K562 (cell line): ENCODE data around the gene WDR86. TPM values are rescaled to one million over a fixed set of nuclear protein-coding genes. Genes with fewer than 3 reads are reported as not detected.

Experiments used
- ATAC-seq: fragments of 200-7000 bp; cut with Tn5 transposase; 3 replicates; pipeline ENCODE4 v1.9.1; 2020; ENCODE audit warnings: moderate library complexity
- BruUV-seq: library from RNA; stranded (reverse); fragments of 400-500 nt; replicated peaks from 2 replicates; lab custom pipeline; 2021; lab: Mats Ljungman, UMichigan
- CTCF ChIA-PET: fragments of 300-600 bp; formaldehyde crosslinking; extraction: SDS; loops from one replicate; lab custom pipeline; 2021; ENCODE audit warnings: low intra/inter-chr PET ratio; lab: Yijun Ruan, JAX
- POLR2A ChIA-PET: fragments of 300-600, 350-650 bp; sonication (Branson Sonifier 250); formaldehyde crosslinking; extraction: SDS; loops from one replicate; lab custom pipeline; 2021; ENCODE audit warnings: antibody characterized with exemption, inconsistent platforms; lab: Yijun Ruan, JAX
- DNase-seq, 4 experiments: peaks; one replicate each; pipeline versions ENCODE4 v3.0.0 to v3.0.0-alpha.2; 2011 to 2018; ENCODE audit warnings: low spot score in 3 of 4, mixed read lengths in 3 of 4; ENCODE audit errors: extremely low read depth in 1 of 4
- FAIRE-seq: peaks from 2 replicates; lab custom pipeline; 2011; peaks lifted over from hg19 to GRCh38; lab: Jason Lieb, UNC
- H2AFZ ChIP-seq: 2 replicates; pipeline ENCODE4 v1.6.0; 2011; ENCODE audit warnings: low read depth, low read length, control low read depth, inconsistent platforms
- H3K27ac ChIP-seq: fragments of 200-600 bp; 3 replicates; pipeline ENCODE4 v1.8.0; 2011; ENCODE audit warnings: low read depth, mild to moderate bottlenecking, control low read depth, inconsistent platforms, low read length, moderate library complexity, mixed read lengths; ENCODE audit errors: extremely low read depth
- H3K27me3 ChIP-seq, 2 experiments: fragments of 300-600 bp in 1 of 2; 2 replicates in 1 of 2; 3 replicates in 1 of 2; pipeline versions ENCODE4 v1.6.0 to v1.8.0; 2011; ENCODE audit warnings: inconsistent platforms in 2 of 2, low read length in 2 of 2, mild to moderate bottlenecking in 1 of 2, mixed read lengths in 1 of 2, moderate library complexity in 1 of 2; ENCODE audit not compliant: control insufficient read depth in 2 of 2, insufficient read depth in 2 of 2
- H3K36me3 ChIP-seq: fragments of 300-600 bp; 3 replicates; pipeline ENCODE4 v1.8.0; 2011; ENCODE audit warnings: mild to moderate bottlenecking, low read length, inconsistent platforms; ENCODE audit not compliant: control insufficient read depth, insufficient read depth
- H3K4me1 ChIP-seq, 2 experiments: fragments of 200-600 bp in 1 of 2; replicated peaks in 1 of 2; 2 replicates in 1 of 2; 3 replicates in 1 of 2; pipeline versions ENCODE4 v1.5.1 to v1.8.0; 2011; ENCODE audit warnings: inconsistent platforms in 2 of 2, low read length in 2 of 2, mild to moderate bottlenecking in 1 of 2, mixed read lengths in 1 of 2, moderate library complexity in 1 of 2; ENCODE audit not compliant: control insufficient read depth in 2 of 2, insufficient read depth in 2 of 2
- H3K4me2 ChIP-seq: 2 replicates; pipeline ENCODE4 v1.6.1; 2011; ENCODE audit warnings: low read length, control low read depth, inconsistent platforms, mixed read lengths; ENCODE audit not compliant: insufficient read depth
- H3K4me3 ChIP-seq: fragments of 200-600 bp; sonication (generic), shearing (Covaris generic); 2 replicates; pipeline ENCODE4 v1.5.1; 2016; ENCODE audit warnings: control low read depth, inconsistent platforms
- H3K79me2 ChIP-seq: fragments of 200-600 bp; 3 replicates; pipeline ENCODE4 v1.8.0; 2011; ENCODE audit warnings: low read length, inconsistent platforms; ENCODE audit not compliant: control insufficient read depth, insufficient read depth
- H3K9ac ChIP-seq, 2 experiments: 2 replicates each; pipeline versions ENCODE4 v1.6.0 to v1.6.1; 2011; ENCODE audit warnings: low read depth in 2 of 2, low read length in 2 of 2, control low read depth in 1 of 2, inconsistent platforms in 1 of 2, mild to moderate bottlenecking in 1 of 2, mixed read lengths in 1 of 2; ENCODE audit not compliant: insufficient read depth in 1 of 2
- H3K9me1 ChIP-seq: one replicate; pipeline ENCODE4 v1.6.0; 2011; ENCODE audit warnings: inconsistent platforms, mild to moderate bottlenecking, low read length, moderate library complexity; ENCODE audit not compliant: control insufficient read depth, insufficient read depth
- H3K9me3 ChIP-seq: replicated peaks from 2 replicates; pipeline ENCODE4 v1.5.1; 2011; ENCODE audit warnings: low read depth, low read length, inconsistent platforms; ENCODE audit not compliant: control insufficient read depth, insufficient read depth
- H4K20me1 ChIP-seq: replicated peaks from 2 replicates; pipeline ENCODE4 v1.6.1; 2011; ENCODE audit warnings: low read length, inconsistent platforms, mixed read lengths; ENCODE audit not compliant: control insufficient read depth, insufficient read depth
- ADNP ChIP-seq: fragments of 200-800 bp; sonication (Bioruptor generic); IDR thresholded peaks from 2 replicates; pipeline ENCODE4 v1.6.1; 2016; ENCODE audit warnings: missing genetic modification characterization, missing compliant biosample characterization
- CHD4 ChIP-seq: fragments of 200-600 bp; sonication (generic); IDR thresholded peaks from 3 replicates; pipeline ENCODE4 v1.6.1; 2012; ENCODE audit warnings: low read depth, mild to moderate bottlenecking, mixed read lengths, low read length, inconsistent platforms; ENCODE audit not compliant: insufficient read depth, insufficient replicate concordance, poor library complexity, severe bottlenecking
- DPF2 ChIP-seq: fragments of 450-650 bp; IDR thresholded peaks from 2 replicates; pipeline ENCODE4 v1.6.1; 2016
- ERF ChIP-seq: fragments of 450-650 bp; formaldehyde crosslinking; IDR thresholded peaks from 2 replicates; pipeline ENCODE4 v1.4.0; 2020; ENCODE audit warnings: mild to moderate bottlenecking, mixed read lengths
- MCM7 ChIP-seq, 2 experiments: fragments of 450-650 bp; IDR thresholded peaks; 2 replicates each; pipeline ENCODE4 v1.6.1; 2016 to 2018
- PHF8 ChIP-seq: fragments of 200-600 bp; sonication (generic); IDR thresholded peaks from 2 replicates; pipeline ENCODE4 v1.6.1; 2012; ENCODE audit warnings: mixed run types, mild to moderate bottlenecking, inconsistent platforms, low read length, moderate library complexity, borderline replicate concordance
- POLR2B ChIP-seq: fragments of 450-650 bp; IDR thresholded peaks from 2 replicates; pipeline ENCODE4 v1.6.1; 2018; ENCODE audit warnings: low read depth; ENCODE audit not compliant: partially characterized antibody
- ZC3H8 ChIP-seq: fragments of 450-650 bp; IDR thresholded peaks from 2 replicates; pipeline ENCODE4 v1.6.1; 2017
- ZNF263 ChIP-seq: sonication (generic); formaldehyde crosslinking; IDR thresholded peaks from 2 replicates; pipeline ENCODE4 v1.8.0; 2022; ENCODE audit warnings: mild to moderate bottlenecking, missing genetic modification reagents, borderline replicate concordance
- ZSCAN29 ChIP-seq: fragments of 450-650 bp; IDR thresholded peaks from 2 replicates; pipeline ENCODE4 v1.6.1; 2017
- WGBS: fragments of 100-300 bp; shearing (Covaris generic); methylation state at CpG from one replicate; pipeline ENCODE4 v1.1.6; 2016; ENCODE audit warnings: low coverage, mixed read lengths; ENCODE audit not compliant: insufficient coverage; ENCODE audit errors: missing lambda C conversion rate; 5-methylcytosine and 5-hydroxymethylcytosine counted together
- in situ Hi-C: fragments of 300-500 bp; cut with MboI; formaldehyde crosslinking; loops from 4 replicates; pipeline ENCODE4 v1.15.0; 2018; ENCODE audit warnings: inconsistent platforms, mixed read lengths
- intact Hi-C: fragments of 100-400 bp; cut with micrococcal nuclease; formaldehyde crosslinking; loops from 2 replicates; pipeline ENCODE4 v1.14.2; 2022
- polyA plus RNA-seq, 8 experiments: library from polyadenylated mRNA; depleted of rRNA in 4 of 8; stranded (reverse) in 5 of 8; unstranded in 3 of 8; fragments of >200 nt; fragmentation: Nextera tagmentation in 2 of 8; fragmentation: Illumina TruSeq in 1 of 8; extraction: Ambion mirVana in 2 of 8; extraction: Trizol in 1 of 8; gene quantifications; 2 replicates each; pipeline versions ENCODE4 v1.2.1 to v1.2.3, GENCODE V29; 2011 to 2014; ENCODE audit warnings: inconsistent platforms in 1 of 8, missing spikeins in 1 of 8
- total RNA-seq, 7 experiments: library from RNA; depleted of rRNA in 6 of 7; stranded (reverse); fragments of >200 nt in 6 of 7; fragmentation: Illumina TruSeq in 2 of 7; extraction: Trizol in 2 of 7; gene quantifications; 2 replicates each; pipeline versions ENCODE4 v1.2.1 to v1.2.3, GENCODE V29; 2011 to 2021; ENCODE audit warnings: low replicate concordance in 1 of 7
- TF ChIP-seq, protein P1 (sequence below): sonication (generic); formaldehyde crosslinking; IDR thresholded peaks from 2 replicates; pipeline ENCODE4 v1.8.0; 2022; ENCODE audit warnings: missing genetic modification reagents, mild to moderate bottlenecking, borderline replicate concordance
- TF ChIP-seq, protein P2 (sequence below): sonication (generic); formaldehyde crosslinking; IDR thresholded peaks from 2 replicates; pipeline ENCODE4 v1.5.0; 2020; ENCODE audit warnings: missing genetic modification reagents
- TF ChIP-seq, protein P3 (sequence below): sonication (generic); formaldehyde crosslinking; IDR thresholded peaks from 2 replicates; pipeline ENCODE4 v1.8.0; 2022; ENCODE audit warnings: mild to moderate bottlenecking, missing genetic modification reagents
- TF ChIP-seq, protein P4 (sequence below): sonication (generic); formaldehyde crosslinking; IDR thresholded peaks from 2 replicates; pipeline ENCODE4 v1.8.1; 2023; ENCODE audit warnings: missing genetic modification reagents, mild to moderate bottlenecking, borderline replicate concordance

Gene WDR86
- total and polyA plus RNA-seq, 9 of the 15 experiments (the other 6 are each of a cell fraction or from before 2014, with no cell fraction given), result 0.24 TPM; not detected in 8

DNA sequence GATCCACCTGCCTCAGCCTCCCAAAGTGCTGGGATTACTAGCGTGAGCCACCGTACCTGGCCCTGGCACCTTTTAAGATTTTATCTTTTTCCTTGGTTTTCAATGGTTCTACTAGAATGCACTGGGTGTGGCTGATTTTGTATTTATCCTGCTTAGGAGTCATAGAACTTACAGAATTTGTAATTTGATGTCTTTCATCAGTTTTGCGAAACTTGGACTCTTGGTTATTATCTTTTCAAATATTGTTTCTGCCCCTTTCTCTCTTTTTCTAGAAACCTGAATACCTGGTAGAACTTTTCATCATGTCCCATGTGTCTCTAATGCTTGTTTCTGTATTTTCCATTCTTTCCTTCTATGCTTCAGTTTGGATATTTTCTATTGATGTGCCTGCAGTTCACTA lies 71.0 kb downstream of the WDR86 start:
- BruUV-seq, result no TSS peak
- DNase-seq (no peak), FAIRE-seq (no peak), ATAC-seq (no peak)
- POLR2A ChIA-PET, result interaction anchor here (0.6 kb wide), 1 partner anchor 225 kb away, joined by 3 read pairs; no protein-coding TSS in a partner anchor
- H3K9me1 ChIP-seq, result no peaks in the 10 kb centered on the region
- H3K4me1 ChIP-seq, result peaks cover 5 to 9% of the 10 kb centered on the region in 2 experiments; a peak in 3 of 5 replicates
- no peaks in the 10 kb centered on the region for H4K20me1 ChIP-seq
- intact Hi-C loops (no loop called here), in situ Hi-C loops (no loop called here)
- H3K79me2 ChIP-seq, result peaks cover 21% of the 10 kb centered on the region
- WGBS, result 17% methylated on average over 3 of the region's 3 CpGs
- no peak overlapping the region for H3K9ac ChIP-seq
- no peak overlapping the region for H3K4me2 ChIP-seq
- CTCF ChIA-PET, result no interaction called here
- no peaks in the 10 kb centered on the region for H3K9me3 ChIP-seq
- H3K27me3 ChIP-seq, result peaks cover 11 to 22% of the 10 kb centered on the region in 2 experiments
- no peak overlapping the region for H3K27ac ChIP-seq
- no peak overlapping the region for H3K4me3 ChIP-seq
- H3K36me3 ChIP-seq, result peaks cover 8% of the 10 kb centered on the region; the same call in 1 of the 3 replicates
- no peak overlapping the region for H2AFZ ChIP-seq
- no peak for TF ChIP-seq CHD4
- TF ChIP-seq, protein P1, sequence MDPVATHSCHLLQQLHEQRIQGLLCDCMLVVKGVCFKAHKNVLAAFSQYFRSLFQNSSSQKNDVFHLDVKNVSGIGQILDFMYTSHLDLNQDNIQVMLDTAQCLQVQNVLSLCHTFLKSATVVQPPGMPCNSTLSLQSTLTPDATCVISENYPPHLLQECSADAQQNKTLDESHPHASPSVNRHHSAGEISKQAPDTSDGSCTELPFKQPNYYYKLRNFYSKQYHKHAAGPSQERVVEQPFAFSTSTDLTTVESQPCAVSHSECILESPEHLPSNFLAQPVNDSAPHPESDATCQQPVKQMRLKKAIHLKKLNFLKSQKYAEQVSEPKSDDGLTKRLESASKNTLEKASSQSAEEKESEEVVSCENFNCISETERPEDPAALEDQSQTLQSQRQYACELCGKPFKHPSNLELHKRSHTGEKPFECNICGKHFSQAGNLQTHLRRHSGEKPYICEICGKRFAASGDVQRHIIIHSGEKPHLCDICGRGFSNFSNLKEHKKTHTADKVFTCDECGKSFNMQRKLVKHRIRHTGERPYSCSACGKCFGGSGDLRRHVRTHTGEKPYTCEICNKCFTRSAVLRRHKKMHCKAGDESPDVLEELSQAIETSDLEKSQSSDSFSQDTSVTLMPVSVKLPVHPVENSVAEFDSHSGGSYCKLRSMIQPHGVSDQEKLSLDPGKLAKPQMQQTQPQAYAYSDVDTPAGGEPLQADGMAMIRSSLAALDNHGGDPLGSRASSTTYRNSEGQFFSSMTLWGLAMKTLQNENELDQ, result no peak
- TF ChIP-seq, protein P2, sequence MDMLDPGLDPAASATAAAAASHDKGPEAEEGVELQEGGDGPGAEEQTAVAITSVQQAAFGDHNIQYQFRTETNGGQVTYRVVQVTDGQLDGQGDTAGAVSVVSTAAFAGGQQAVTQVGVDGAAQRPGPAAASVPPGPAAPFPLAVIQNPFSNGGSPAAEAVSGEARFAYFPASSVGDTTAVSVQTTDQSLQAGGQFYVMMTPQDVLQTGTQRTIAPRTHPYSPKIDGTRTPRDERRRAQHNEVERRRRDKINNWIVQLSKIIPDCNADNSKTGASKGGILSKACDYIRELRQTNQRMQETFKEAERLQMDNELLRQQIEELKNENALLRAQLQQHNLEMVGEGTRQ (CRISPR knock-in tag), result no peak
- no peak for TF ChIP-seq ZNF263 (CRISPR knock-in tag)
- TF ChIP-seq, protein P3, sequence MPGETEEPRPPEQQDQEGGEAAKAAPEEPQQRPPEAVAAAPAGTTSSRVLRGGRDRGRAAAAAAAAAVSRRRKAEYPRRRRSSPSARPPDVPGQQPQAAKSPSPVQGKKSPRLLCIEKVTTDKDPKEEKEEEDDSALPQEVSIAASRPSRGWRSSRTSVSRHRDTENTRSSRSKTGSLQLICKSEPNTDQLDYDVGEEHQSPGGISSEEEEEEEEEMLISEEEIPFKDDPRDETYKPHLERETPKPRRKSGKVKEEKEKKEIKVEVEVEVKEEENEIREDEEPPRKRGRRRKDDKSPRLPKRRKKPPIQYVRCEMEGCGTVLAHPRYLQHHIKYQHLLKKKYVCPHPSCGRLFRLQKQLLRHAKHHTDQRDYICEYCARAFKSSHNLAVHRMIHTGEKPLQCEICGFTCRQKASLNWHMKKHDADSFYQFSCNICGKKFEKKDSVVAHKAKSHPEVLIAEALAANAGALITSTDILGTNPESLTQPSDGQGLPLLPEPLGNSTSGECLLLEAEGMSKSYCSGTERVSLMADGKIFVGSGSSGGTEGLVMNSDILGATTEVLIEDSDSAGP (CRISPR knock-in tag), result no peak
- no peak for TF ChIP-seq POLR2B
- no peak for TF ChIP-seq ADNP (tag)
- TF ChIP-seq, protein P4, sequence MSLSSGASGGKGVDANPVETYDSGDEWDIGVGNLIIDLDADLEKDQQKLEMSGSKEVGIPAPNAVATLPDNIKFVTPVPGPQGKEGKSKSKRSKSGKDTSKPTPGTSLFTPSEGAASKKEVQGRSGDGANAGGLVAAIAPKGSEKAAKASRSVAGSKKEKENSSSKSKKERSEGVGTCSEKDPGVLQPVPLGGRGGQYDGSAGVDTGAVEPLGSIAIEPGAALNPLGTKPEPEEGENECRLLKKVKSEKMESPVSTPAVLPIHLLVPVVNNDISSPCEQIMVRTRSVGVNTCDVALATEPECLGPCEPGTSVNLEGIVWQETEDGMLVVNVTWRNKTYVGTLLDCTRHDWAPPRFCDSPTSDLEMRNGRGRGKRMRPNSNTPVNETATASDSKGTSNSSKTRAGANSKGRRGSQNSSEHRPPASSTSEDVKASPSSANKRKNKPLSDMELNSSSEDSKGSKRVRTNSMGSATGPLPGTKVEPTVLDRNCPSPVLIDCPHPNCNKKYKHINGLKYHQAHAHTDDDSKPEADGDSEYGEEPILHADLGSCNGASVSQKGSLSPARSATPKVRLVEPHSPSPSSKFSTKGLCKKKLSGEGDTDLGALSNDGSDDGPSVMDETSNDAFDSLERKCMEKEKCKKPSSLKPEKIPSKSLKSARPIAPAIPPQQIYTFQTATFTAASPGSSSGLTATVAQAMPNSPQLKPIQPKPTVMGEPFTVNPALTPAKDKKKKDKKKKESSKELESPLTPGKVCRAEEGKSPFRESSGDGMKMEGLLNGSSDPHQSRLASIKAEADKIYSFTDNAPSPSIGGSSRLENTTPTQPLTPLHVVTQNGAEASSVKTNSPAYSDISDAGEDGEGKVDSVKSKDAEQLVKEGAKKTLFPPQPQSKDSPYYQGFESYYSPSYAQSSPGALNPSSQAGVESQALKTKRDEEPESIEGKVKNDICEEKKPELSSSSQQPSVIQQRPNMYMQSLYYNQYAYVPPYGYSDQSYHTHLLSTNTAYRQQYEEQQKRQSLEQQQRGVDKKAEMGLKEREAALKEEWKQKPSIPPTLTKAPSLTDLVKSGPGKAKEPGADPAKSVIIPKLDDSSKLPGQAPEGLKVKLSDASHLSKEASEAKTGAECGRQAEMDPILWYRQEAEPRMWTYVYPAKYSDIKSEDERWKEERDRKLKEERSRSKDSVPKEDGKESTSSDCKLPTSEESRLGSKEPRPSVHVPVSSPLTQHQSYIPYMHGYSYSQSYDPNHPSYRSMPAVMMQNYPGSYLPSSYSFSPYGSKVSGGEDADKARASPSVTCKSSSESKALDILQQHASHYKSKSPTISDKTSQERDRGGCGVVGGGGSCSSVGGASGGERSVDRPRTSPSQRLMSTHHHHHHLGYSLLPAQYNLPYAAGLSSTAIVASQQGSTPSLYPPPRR (CRISPR knock-in tag), result no peak
- TF ChIP-seq ZC3H8, result no peak
- no peak for TF ChIP-seq ERF
- no peak for TF ChIP-seq MCM7 (IDR thresholded peaks at IDR 0.05)
- no peak for TF ChIP-seq DPF2
- TF ChIP-seq PHF8, result no peak
- no peak for TF ChIP-seq ZSCAN29
